HepG2 (cell line): Measurements from ENCODE around the gene OPRL1. TPM values are rescaled to one million over a fixed set of nuclear protein-coding genes. Genes with fewer than 3 reads are reported as not detected.

Source experiments
- BORCS8-MEF2B ChIP-seq: sonication (generic); formaldehyde crosslinking; IDR thresholded peaks from 2 replicates; pipeline ENCODE4 v1.8.0; 2022; ENCODE audit warnings: mild to moderate bottlenecking, missing genetic modification reagents
- CEBPB ChIP-seq: IDR thresholded peaks from 2 replicates; pipeline ENCODE4 v1.6.1; 2011; ENCODE audit warnings: low read depth, low read length, improper control_type of control experiment, borderline replicate concordance
- GLI4 ChIP-seq: sonication (generic); formaldehyde crosslinking; IDR thresholded peaks from 2 replicates; pipeline ENCODE4 v1.5.1; 2020; ENCODE audit warnings: missing genetic modification reagents, mild to moderate bottlenecking, moderate library complexity, borderline replicate concordance
- HES4 ChIP-seq: sonication (generic); formaldehyde crosslinking; IDR thresholded peaks from 2 replicates; pipeline ENCODE4 v1.9.0; 2021; ENCODE audit warnings: mild to moderate bottlenecking, missing genetic modification reagents, borderline replicate concordance
- ISX ChIP-seq: sonication (generic); formaldehyde crosslinking; conservative IDR thresholded peaks from 2 replicates; pipeline ENCODE4 v1.5.0; 2020; ENCODE audit warnings: missing genetic modification reagents
- KMT2B ChIP-seq: IDR thresholded peaks from 2 replicates; pipeline ENCODE4 v1.6.1; 2016; ENCODE audit warnings: missing genetic modification reagents, missing compliant biosample characterization
- NFKBIZ ChIP-seq: IDR thresholded peaks from 2 replicates; pipeline ENCODE4 v1.6.1; 2018; ENCODE audit warnings: missing genetic modification reagents, missing compliant biosample characterization
- RFX5 ChIP-seq: IDR thresholded peaks from 2 replicates; pipeline ENCODE4 v1.6.1; 2011; ENCODE audit warnings: low read depth, low read length, improper control_type of control experiment
- RXRB ChIP-seq: IDR thresholded peaks from 2 replicates; pipeline ENCODE4 v1.6.1; 2016; ENCODE audit warnings: borderline replicate concordance, missing genetic modification reagents, missing compliant biosample characterization
- SMARCE1 ChIP-seq: fragments of 450-650 bp; IDR thresholded peaks from 2 replicates; pipeline ENCODE4 v1.6.1; 2017; ENCODE audit warnings: borderline replicate concordance
- SNAPC2 ChIP-seq: sonication (generic); formaldehyde crosslinking; IDR thresholded peaks from 2 replicates; pipeline ENCODE4 v1.8.1; 2022; ENCODE audit warnings: mild to moderate bottlenecking, missing genetic modification reagents
- SRF ChIP-seq: IDR thresholded peaks from 2 replicates; pipeline ENCODE4 v1.6.1; 2011; ENCODE audit warnings: mild to moderate bottlenecking, low read depth, low read length, moderate library complexity
- TAF1 ChIP-seq: sonication (generic); formaldehyde crosslinking; IDR thresholded peaks from 2 replicates; pipeline ENCODE4 v1.4.0; 2020; ENCODE audit warnings: missing genetic modification reagents
- XBP1 ChIP-seq: sonication (generic); formaldehyde crosslinking; IDR thresholded peaks from 2 replicates; pipeline ENCODE4 v1.5.0; 2020; ENCODE audit warnings: missing genetic modification reagents
- YY1 ChIP-seq: IDR thresholded peaks from 2 replicates; pipeline ENCODE4 v1.6.1; 2011; ENCODE audit warnings: low read length, low read depth, moderate library complexity, mild to moderate bottlenecking; ENCODE audit not compliant: insufficient read depth, insufficient replicate concordance
- ZBTB1 ChIP-seq: sonication (generic); formaldehyde crosslinking; IDR thresholded peaks from 2 replicates; pipeline ENCODE4 v1.4.0; 2020; ENCODE audit warnings: missing genetic modification reagents, borderline replicate concordance
- ZBTB21 ChIP-seq: sonication (generic); formaldehyde crosslinking; IDR thresholded peaks from 2 replicates; pipeline ENCODE4 v1.4.0; 2020; ENCODE audit warnings: missing genetic modification reagents
- ZNF207 ChIP-seq: fragments of 450-650 bp; IDR thresholded peaks from 2 replicates; pipeline ENCODE4 v1.6.1; 2016; ENCODE audit warnings: antibody characterized with exemption, borderline replicate concordance
- ZNF337 ChIP-seq: sonication (generic); formaldehyde crosslinking; IDR thresholded peaks from 2 replicates; pipeline ENCODE4 v1.5.1; 2020; ENCODE audit warnings: missing genetic modification reagents, low read depth, mild to moderate bottlenecking, borderline replicate concordance
- ZNF33A ChIP-seq: sonication (generic); formaldehyde crosslinking; IDR thresholded peaks from 2 replicates; pipeline ENCODE4 v1.5.1; 2020; ENCODE audit warnings: missing genetic modification reagents, mild to moderate bottlenecking, moderate library complexity, borderline replicate concordance
- ZNF367 ChIP-seq: sonication (generic); formaldehyde crosslinking; IDR thresholded peaks from 2 replicates; pipeline ENCODE4 v1.4.0; 2020; ENCODE audit warnings: missing genetic modification reagents, borderline replicate concordance
- ZNF569 ChIP-seq: sonication (generic); formaldehyde crosslinking; IDR thresholded peaks from 2 replicates; pipeline ENCODE4 v1.5.0; 2020; ENCODE audit warnings: mild to moderate bottlenecking, missing genetic modification reagents, moderate library complexity, borderline replicate concordance
- ZNF605 ChIP-seq: sonication (generic); formaldehyde crosslinking; IDR thresholded peaks from 2 replicates; pipeline ENCODE4 v1.8.0; 2022; ENCODE audit warnings: mild to moderate bottlenecking, missing genetic modification reagents
- ZNF737 ChIP-seq: sonication (generic); formaldehyde crosslinking; IDR thresholded peaks from 2 replicates; pipeline ENCODE4 v1.5.0; 2020; ENCODE audit warnings: missing genetic modification reagents, mild to moderate bottlenecking, borderline replicate concordance
- polyA plus RNA-seq, 8 experiments: library from polyadenylated mRNA; depleted of rRNA in 3 of 8; stranded (reverse) in 7 of 8; unstranded in 1 of 8; fragments of >200 nt; fragmentation: Illumina TruSeq in 4 of 8; extraction: Trizol in 4 of 8; gene quantifications; 2 replicates each; pipeline versions ENCODE4 v1.2.1 to v1.2.3, GENCODE V29; 2011 to 2016; ENCODE audit warnings: low read depth in 4 of 8, missing spikeins in 1 of 8, mixed read lengths in 1 of 8; ENCODE audit not compliant: insufficient read depth in 1 of 8
- total RNA-seq, 5 experiments: library from RNA; depleted of rRNA; stranded (reverse); fragments of >200 nt; fragmentation: Illumina TruSeq; extraction: Trizol; gene quantifications; 2 replicates each; pipeline ENCODE4 v1.2.3, GENCODE V29; 2016; ENCODE audit warnings: low read depth in 1 of 5
- TF ChIP-seq, protein P1 (sequence below): sonication (generic); formaldehyde crosslinking; IDR thresholded peaks from 2 replicates; pipeline ENCODE4 v1.4.0; 2020; ENCODE audit warnings: missing genetic modification reagents
- TF ChIP-seq, protein P2 (sequence below): IDR thresholded peaks from 2 replicates; pipeline ENCODE4 v1.6.1; 2016; ENCODE audit warnings: low read depth, borderline replicate concordance
- TF ChIP-seq, protein P3 (sequence below): IDR thresholded peaks from 2 replicates; pipeline ENCODE4 v1.6.1; 2016
- TF ChIP-seq, protein P4 (sequence below): sonication (generic); formaldehyde crosslinking; IDR thresholded peaks from 2 replicates; pipeline ENCODE4 v1.5.1; 2020; ENCODE audit warnings: missing genetic modification reagents, mild to moderate bottlenecking, borderline replicate concordance

Gene OPRL1
- total and polyA plus RNA-seq, 2 of the 13 experiments (the other 11 are each of a cell fraction or from before 2014, with no cell fraction given), result 0.35 to 0.71 TPM

DNA sequence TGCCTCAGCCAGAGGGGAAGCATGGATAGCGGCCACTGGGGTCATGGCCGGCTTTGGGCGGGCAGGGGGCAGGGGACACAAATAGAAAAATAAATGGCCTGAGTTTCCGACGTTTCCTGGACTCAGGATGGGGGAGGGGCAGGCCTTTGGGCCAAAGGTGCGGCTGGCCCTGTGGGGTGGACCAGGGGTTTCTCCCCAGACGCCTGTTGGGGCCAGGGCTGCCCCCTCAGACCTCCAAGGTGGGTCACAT lies 23.3 kb upstream of the OPRL1 start (continued):
- TF ChIP-seq, protein P1, sequence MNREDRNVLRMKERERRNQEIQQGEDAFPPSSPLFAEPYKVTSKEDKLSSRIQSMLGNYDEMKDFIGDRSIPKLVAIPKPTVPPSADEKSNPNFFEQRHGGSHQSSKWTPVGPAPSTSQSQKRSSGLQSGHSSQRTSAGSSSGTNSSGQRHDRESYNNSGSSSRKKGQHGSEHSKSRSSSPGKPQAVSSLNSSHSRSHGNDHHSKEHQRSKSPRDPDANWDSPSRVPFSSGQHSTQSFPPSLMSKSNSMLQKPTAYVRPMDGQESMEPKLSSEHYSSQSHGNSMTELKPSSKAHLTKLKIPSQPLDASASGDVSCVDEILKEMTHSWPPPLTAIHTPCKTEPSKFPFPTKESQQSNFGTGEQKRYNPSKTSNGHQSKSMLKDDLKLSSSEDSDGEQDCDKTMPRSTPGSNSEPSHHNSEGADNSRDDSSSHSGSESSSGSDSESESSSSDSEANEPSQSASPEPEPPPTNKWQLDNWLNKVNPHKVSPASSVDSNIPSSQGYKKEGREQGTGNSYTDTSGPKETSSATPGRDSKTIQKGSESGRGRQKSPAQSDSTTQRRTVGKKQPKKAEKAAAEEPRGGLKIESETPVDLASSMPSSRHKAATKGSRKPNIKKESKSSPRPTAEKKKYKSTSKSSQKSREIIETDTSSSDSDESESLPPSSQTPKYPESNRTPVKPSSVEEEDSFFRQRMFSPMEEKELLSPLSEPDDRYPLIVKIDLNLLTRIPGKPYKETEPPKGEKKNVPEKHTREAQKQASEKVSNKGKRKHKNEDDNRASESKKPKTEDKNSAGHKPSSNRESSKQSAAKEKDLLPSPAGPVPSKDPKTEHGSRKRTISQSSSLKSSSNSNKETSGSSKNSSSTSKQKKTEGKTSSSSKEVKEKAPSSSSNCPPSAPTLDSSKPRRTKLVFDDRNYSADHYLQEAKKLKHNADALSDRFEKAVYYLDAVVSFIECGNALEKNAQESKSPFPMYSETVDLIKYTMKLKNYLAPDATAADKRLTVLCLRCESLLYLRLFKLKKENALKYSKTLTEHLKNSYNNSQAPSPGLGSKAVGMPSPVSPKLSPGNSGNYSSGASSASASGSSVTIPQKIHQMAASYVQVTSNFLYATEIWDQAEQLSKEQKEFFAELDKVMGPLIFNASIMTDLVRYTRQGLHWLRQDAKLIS (CRISPR knock-in tag), result no peak
- no peak for TF ChIP-seq TAF1 (CRISPR knock-in tag)
- no peak for TF ChIP-seq GLI4 (CRISPR knock-in tag)
- no peak for TF ChIP-seq ZNF737 (CRISPR knock-in tag)
- no peak for TF ChIP-seq SRF
- TF ChIP-seq ZBTB1 (CRISPR knock-in tag), result no peak
- TF ChIP-seq ZNF207, result no peak
- TF ChIP-seq ISX (CRISPR knock-in tag), result no peak
- no peak for TF ChIP-seq ZNF33A (CRISPR knock-in tag)
- TF ChIP-seq, protein P2, sequence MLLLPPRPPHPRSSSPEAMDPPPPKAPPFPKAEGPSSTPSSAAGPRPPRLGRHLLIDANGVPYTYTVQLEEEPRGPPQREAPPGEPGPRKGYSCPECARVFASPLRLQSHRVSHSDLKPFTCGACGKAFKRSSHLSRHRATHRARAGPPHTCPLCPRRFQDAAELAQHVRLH (CRISPR knock-in tag), result no peak
- no peak for TF ChIP-seq RFX5
- TF ChIP-seq, protein P3, sequence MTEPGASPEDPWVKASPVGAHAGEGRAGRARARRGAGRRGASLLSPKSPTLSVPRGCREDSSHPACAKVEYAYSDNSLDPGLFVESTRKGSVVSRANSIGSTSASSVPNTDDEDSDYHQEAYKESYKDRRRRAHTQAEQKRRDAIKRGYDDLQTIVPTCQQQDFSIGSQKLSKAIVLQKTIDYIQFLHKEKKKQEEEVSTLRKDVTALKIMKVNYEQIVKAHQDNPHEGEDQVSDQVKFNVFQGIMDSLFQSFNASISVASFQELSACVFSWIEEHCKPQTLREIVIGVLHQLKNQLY (CRISPR knock-in tag), result 0 out of 2 replicates have a peak, but pooled peaks have one; percentile 8
- TF ChIP-seq BORCS8-MEF2B (CRISPR knock-in tag), result peak; percentile 3; the same call in 1 of the 2 replicates
- TF ChIP-seq NFKBIZ (CRISPR knock-in tag), result no peak
- TF ChIP-seq SNAPC2 (CRISPR knock-in tag), result no peak
- TF ChIP-seq RXRB (CRISPR knock-in tag), result peak; percentile 91
- TF ChIP-seq ZNF337 (CRISPR knock-in tag), result no peak
- TF ChIP-seq YY1, result peak; percentile 77
- no peak for TF ChIP-seq CEBPB
- TF ChIP-seq ZBTB21 (CRISPR knock-in tag), result peak; percentile 3; the same call in 1 of the 2 replicates
- no peak for TF ChIP-seq XBP1
- TF ChIP-seq, protein P4, sequence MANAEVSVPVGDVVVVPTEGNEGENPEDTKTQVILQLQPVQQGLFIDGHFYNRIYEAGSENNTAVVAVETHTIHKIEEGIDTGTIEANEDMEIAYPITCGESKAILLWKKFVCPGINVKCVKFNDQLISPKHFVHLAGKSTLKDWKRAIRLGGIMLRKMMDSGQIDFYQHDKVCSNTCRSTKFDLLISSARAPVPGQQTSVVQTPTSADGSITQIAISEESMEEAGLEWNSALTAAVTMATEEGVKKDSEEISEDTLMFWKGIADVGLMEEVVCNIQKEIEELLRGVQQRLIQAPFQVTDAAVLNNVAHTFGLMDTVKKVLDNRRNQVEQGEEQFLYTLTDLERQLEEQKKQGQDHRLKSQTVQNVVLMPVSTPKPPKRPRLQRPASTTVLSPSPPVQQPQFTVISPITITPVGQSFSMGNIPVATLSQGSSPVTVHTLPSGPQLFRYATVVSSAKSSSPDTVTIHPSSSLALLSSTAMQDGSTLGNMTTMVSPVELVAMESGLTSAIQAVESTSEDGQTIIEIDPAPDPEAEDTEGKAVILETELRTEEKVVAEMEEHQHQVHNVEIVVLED, result no peak
- TF ChIP-seq SMARCE1, result no peak
- TF ChIP-seq KMT2B (CRISPR knock-in tag), result no peak
- no peak for TF ChIP-seq HES4 (CRISPR knock-in tag)
- no peak for TF ChIP-seq ZNF367 (CRISPR knock-in tag)
- no peak for TF ChIP-seq ZNF569 (CRISPR knock-in tag)
- 0 out of 2 replicates have a peak, but pooled peaks have one; percentile 78 for TF ChIP-seq ZNF605
